GM21737 (cell line): ENCODE measurements around the gene OXCT1.
"Not testable (repeated sequence)": the region's sequence is repeated elsewhere in the genome, so short reads cannot be mapped to it uniquely, and the experiment has no call there.

Experiments
- ATAC-seq: cut with Tn5 transposase; IDR thresholded peaks from one replicate; pipeline ENCODE4 v1.9.1; 2021; ENCODE audit warnings: mild to moderate bottlenecking, moderate library complexity; ENCODE audit not compliant: unreplicated experiment

The OXCT1 gene

GRCh38 chr5:41778410-41778809, 91.8 kb downstream of the OXCT1 start:
- ATAC-seq: no peak

GRCh38 chr5:41776435-41776834, 93.8 kb downstream of the OXCT1 start:
- no peak for ATAC-seq

GRCh38 chr5:41773799-41774198, 96.4 kb downstream of the OXCT1 start:
- ATAC-seq: no peak

- ATAC-seq: no peak
Observed at GRCh38 chr5:41772785-41773442, 97.3 kb downstream of the OXCT1 start.

GRCh38 chr5:41772056-41772455, 98.2 kb downstream of the OXCT1 start:
- ATAC-seq: no peak

DNA sequence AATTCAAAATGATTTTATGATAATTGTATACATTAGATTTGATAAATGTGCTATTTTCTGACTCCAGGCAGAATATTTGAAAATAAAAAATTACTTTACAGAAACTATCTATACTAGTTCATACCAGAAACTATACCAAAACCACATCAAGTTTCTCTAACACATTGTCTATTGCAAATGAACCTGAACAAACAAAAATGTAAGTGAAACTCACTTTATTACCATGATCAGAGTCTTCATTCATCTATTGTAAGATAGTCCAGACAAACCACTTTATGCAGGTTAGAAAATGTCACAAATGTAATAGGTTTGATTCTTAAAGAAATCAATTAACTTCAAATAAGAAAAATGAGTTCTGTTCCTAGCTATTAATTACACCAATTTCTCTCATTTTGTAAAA, 99.4 kb downstream of the OXCT1 start:
- peak; percentile 76 for ATAC-seq

GRCh38 chr5:41768692-41769091, 101.5 kb downstream of the OXCT1 start:
- ATAC-seq: no peak

DNA sequence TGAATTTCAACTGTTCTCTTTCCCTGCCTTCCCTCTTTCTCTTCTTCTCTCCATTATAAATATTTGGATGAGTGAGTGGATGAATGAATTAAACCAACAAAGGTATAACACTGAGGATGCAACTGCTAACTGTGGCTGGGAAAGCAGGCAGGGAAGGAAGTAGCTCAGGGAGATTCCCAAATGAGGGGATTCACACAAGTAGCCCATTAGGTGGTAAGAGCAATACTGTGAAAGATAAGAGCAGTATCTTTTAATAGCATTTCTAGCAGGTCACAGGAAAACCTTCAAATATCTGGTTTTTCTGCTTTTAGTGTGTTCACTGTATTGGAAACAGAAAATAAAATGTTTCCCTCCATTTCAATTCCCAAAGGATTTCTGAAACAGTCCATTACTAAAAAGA, 105.6 kb downstream of the OXCT1 start:
- ATAC-seq: no peak

DNA sequence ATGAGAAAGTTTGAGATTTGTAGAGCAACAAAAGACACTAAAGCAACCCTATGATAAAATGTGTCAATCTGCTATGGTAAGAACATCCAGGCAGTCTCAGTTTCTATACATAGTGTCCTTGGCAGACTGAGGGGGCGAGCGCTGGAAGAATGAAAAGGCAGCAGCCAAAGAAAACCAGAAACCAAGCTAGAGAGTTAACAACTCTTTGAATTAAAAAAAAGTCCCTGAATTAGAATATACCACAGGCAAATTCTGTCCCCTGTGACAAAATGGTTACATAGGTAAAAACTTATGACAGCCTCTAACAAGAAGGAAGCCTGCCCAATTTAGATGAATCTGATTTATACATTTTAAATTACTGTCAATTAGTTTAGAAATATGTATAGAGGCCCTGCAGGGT, 106.7 kb downstream of the OXCT1 start:
- no peak for ATAC-seq

DNA sequence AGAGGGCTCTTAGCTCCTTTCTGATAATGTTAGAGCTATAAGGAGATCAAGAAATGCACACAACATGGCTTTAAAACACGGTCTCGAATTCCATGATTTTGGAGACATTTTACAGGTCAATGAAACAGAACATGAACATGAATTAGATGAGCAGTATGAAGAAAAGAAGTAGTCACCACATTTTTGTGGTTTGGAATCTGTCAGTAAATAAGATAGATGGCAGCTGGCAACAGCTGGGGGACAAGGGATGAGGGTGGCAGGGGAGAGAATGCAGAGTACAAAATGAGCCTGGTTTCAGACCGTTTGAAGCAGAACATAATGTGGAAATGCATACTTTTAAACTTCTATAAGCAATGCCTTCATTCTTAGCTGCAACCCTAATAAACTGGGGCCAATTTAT, 107.1 kb downstream of the OXCT1 start:
- ATAC-seq: no peak

DNA sequence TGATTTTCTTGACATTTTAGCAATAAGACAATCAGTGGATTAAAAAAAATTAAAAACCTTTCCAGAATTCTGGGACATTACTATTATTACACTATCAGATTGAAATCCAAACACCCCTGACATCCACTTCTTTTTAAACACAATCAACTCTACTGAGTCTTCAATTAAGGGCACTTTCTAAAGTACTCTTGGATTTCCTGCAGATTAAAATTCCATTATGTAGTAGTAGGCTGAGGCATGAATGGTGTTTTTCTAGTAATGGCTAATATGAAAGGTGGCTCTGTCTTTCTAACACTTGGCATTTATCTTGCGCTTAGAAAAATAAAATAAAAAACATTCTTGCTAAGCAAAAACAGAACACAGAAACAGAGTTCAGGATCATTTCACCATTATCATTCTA, 107.8 kb downstream of the OXCT1 start:
- ATAC-seq: no peak

GRCh38 chr5:41761663-41762062, 108.6 kb downstream of the OXCT1 start:
- no peak for ATAC-seq

- ATAC-seq: no peak
Observed at GRCh38 chr5:41755705-41756104, 114.5 kb downstream of the OXCT1 start.

GRCh38 chr5:41754857-41755256, 115.4 kb downstream of the OXCT1 start:
- no peak for ATAC-seq

- ATAC-seq: no peak
Observed at GRCh38 chr5:41751867-41752266, 118.4 kb downstream of the OXCT1 start.

DNA sequence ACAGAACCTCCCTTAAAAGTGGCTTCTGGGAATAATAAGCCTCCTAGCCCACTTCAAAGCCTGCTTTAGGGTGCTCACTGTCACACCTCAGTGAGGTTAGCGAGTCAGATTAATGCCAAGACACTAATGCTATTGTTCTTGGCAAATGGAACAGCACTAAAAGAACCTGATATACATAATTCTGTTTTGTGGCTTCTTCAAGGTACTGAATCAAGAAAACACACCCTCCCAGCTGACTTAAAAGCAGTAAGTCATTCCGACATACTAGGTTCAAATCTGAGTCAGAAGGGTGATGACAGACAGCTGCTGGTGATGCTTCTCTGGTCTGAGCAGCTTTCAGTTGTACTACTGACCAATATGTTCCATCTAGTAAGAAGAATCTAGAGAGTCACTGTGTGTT, 121.6 kb downstream of the OXCT1 start:
- peak; percentile 97 for ATAC-seq

- no peak for ATAC-seq
Observed at GRCh38 chr5:41747708-41748107, 122.5 kb downstream of the OXCT1 start.

- no peak for ATAC-seq
Observed at GRCh38 chr5:41747301-41747700, 122.9 kb downstream of the OXCT1 start.

DNA sequence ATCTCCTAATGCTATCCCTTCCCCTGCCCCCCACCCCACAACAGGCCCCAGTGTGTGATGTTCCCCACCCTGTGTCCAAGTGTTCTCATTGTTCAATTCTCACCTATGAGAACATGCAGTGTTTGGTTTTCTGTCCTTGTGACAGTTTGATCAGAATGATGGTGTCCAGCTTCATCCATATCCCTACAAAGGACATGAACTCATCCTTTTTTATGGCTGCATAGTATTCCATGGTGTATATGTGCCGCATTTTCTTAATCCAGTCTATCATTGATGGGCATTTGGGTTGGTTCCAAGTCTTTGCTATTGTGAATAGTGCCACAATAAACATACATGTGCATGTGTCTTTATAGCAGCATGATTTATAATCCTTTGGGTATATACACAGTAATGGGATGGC, 127.6 kb downstream of the OXCT1 start:
- not testable (repeated sequence) for ATAC-seq

GRCh38 chr5:41738710-41739354, 131.4 kb downstream of the OXCT1 start:
- ATAC-seq: no peak

- ATAC-seq: no peak
Observed at GRCh38 chr5:41736641-41737040, 133.6 kb downstream of the OXCT1 start.

GRCh38 chr5:41735213-41735612, 135.0 kb downstream of the OXCT1 start:
- peak; percentile 51 for ATAC-seq

- ATAC-seq: not testable (repeated sequence)
Observed at GRCh38 chr5:41729381-41729780, 140.8 kb downstream of the OXCT1 start.
